ENCODE measurements around the gene SYTL2. TPM values are rescaled to one million over a fixed set of nuclear protein-coding genes. Genes with fewer than 3 reads are reported as not detected.
A peak's percentile ranks its signal among the peaks of the same experiment; 100 is the strongest.
"Not testable (repeated sequence)": the region's sequence is repeated elsewhere in the genome, so short reads cannot be mapped to it uniquely, and the experiment has no call there.

Gene SYTL2
- total RNA-seq, 2 experiments from 2014 or later = 5.8 to 7.6 TPM

DNA sequence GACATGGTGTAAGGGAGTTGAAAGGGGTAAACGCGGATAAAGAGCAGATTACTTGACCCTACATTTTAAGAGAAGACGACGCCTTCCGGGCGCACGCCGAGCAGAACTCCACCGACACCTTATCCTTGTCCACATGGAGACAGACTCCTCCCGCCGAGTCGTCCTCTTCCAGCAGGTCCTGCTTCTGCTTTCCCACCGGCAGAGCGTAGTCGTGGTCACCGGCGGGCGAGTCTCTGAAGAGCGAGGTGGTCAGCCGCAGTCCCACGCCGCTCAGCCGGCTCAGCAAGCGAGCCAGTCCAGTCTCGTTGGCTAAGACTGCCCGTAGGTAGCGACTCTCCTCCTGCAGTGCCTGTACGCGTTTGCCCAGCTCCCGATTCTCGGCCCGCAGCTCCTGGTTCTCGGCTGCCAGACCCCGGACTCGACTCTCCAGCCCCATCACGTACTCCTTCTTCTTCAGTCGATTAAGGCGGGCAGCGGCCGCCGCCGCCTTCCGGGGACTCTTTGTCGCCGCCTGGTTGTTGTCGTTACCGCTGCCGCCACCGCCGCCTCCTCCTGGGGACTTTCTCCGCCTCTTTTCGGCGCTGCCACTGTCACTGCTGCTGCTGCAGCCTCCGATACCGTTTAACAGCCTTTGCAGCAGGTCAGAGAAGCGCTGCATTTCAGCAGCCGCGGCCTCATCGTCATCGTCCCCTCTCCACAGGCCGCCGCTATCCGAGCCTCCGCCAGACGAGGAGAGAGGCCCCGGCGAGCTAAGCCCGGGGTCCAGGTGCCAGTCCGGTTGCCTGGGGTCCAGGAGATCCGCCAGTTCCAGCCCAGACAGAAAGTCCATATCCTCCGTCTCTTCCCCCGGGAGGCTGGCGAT is 147.0 kb downstream of the SYTL2 start:
- DNase-seq = peak; percentile 88
- no peaks in the 10 kb centered on the region for H3K9me3 Mint-ChIP-seq
- peak overlapping the region; percentile 98 for H3K4me3 Mint-ChIP-seq
- peak overlapping the region; percentile 98 for H3K27ac Mint-ChIP-seq
- H3K36me3 Mint-ChIP-seq = peaks cover 36% of the 10 kb centered on the region
- peaks cover 32% of the 10 kb centered on the region for H3K4me1 Mint-ChIP-seq
- peaks cover 3% of the 10 kb centered on the region for H3K27me3 Mint-ChIP-seq

- Mint-ChIP-seq H3K9me3 (no peaks in the 10 kb centered on the region), H3K4me3 (peak overlapping the region; percentile 98), H3K27ac (peak overlapping the region; percentile 98), H3K36me3 (peaks cover 40% of the 10 kb centered on the region), H3K4me1 (peaks cover 38% of the 10 kb centered on the region), H3K27me3 (peaks cover 3% of the 10 kb centered on the region)
- no peak for DNase-seq
Observed at GRCh38 chr11:85663080-85663752, 147.7 kb downstream of the SYTL2 start.

- DNase-seq = no peak
- H3K27me3 Mint-ChIP-seq = peaks cover 3% of the 10 kb centered on the region
- H3K4me1 Mint-ChIP-seq = peaks cover 42% of the 10 kb centered on the region
- no peak overlapping the region for H3K27ac Mint-ChIP-seq
- peak overlapping the region; percentile 76 for H3K4me3 Mint-ChIP-seq
- no peaks in the 10 kb centered on the region for H3K9me3 Mint-ChIP-seq
- H3K36me3 Mint-ChIP-seq = peaks cover 42% of the 10 kb centered on the region
Observed at GRCh38 chr11:85661972-85662664, 148.8 kb downstream of the SYTL2 start.

DNA sequence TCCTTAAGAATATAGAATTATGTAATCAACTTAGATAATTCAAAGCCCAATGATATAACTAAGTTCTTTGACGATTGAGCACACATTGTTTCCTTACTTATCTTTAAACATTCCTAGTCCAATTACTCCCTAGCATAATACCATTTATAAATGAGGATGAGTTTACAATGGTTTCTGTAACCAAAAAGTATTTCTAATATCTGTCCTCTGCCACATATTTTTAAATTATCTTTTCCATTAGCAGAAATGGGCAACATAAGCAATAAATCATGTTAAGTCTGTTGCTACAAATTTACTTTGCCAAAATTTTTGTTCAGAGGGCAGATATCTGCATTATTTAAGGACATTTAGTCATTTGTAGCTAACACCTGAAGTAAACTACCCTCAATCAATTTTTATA is 152.8 kb downstream of the SYTL2 start:
- Mint-ChIP-seq H3K4me1 (peaks cover 53% of the 10 kb centered on the region), H3K27ac (no peak overlapping the region), H3K4me3 (no peak overlapping the region), H3K9me3 (no peaks in the 10 kb centered on the region), H3K27me3 (no peaks in the 10 kb centered on the region), H3K36me3 (peaks cover 38% of the 10 kb centered on the region)
- DNase-seq = no peak

- no peaks in the 10 kb centered on the region for H3K27me3 Mint-ChIP-seq
- H3K27ac Mint-ChIP-seq = peak overlapping the region; percentile 72
- DNase-seq = no peak
- H3K9me3 Mint-ChIP-seq = no peaks in the 10 kb centered on the region
- peaks cover 34% of the 10 kb centered on the region for H3K36me3 Mint-ChIP-seq
- H3K4me3 Mint-ChIP-seq = no peak overlapping the region
- H3K4me1 Mint-ChIP-seq = peaks cover 63% of the 10 kb centered on the region
Observed at GRCh38 chr11:85656777-85657176, 154.2 kb downstream of the SYTL2 start.

DNA sequence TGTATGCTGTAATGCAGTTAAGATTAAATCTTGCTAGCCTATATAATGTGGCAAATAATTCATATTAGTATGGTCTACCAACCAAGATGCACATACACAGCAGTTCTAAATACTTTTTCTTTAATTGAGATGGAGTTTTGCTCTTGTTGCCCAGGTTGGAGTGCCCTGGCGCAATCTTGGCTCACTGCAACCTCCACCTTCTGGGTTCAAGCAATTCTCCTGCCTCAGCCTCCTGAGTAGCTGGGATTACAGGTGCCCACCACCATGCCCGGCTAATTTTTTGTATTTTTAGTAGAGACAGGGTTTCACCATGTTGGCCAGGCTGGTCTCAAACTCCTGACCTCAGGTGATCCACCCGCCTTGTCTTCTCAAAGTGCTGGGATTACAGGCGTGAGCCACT is 156.6 kb downstream of the SYTL2 start:
- peaks cover 52% of the 10 kb centered on the region for H3K4me1 Mint-ChIP-seq
- not testable (repeated sequence) for H3K27me3 Mint-ChIP-seq, H3K9me3 Mint-ChIP-seq, H3K27ac Mint-ChIP-seq, H3K4me3 Mint-ChIP-seq, DNase-seq
- peaks cover 20% of the 10 kb centered on the region for H3K36me3 Mint-ChIP-seq

DNA sequence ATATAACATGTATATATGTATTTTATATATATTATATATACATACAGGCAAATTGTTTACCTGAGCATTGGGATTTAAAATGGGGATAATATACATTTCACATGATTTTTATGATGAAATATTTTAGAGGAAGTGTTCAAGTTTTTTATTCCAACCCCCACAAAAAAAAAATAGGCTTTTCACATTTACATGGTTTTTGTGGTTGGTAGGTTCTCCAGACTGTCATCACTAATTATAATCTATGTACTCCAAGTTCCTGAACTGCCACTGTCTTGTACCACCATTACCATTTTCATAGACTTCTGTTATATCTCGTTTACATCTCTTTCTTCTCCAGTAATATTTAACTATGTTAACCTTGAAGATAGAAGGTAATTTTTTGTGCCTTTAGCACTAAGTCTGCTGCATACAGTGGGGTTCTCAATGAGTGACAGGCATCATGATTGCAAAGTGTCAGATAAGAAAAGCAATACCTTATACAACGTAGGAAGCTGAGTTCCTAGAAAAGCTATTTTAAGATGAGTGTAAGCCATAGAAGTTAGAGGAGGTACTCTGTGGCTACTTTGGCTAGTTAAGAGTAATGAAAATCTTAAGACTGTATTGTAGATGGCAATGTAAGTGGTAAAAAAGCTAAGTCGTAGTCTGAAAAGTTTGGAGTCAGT is 158.0 kb downstream of the SYTL2 start:
- peaks cover 45% of the 10 kb centered on the region for H3K4me1 Mint-ChIP-seq
- H3K36me3 Mint-ChIP-seq = peaks cover 16% of the 10 kb centered on the region
- peak overlapping the region; percentile 36 for H3K27ac Mint-ChIP-seq
- H3K4me3 Mint-ChIP-seq = no peak overlapping the region
- H3K9me3 Mint-ChIP-seq = no peaks in the 10 kb centered on the region
- DNase-seq = no peak
- H3K27me3 Mint-ChIP-seq = no peaks in the 10 kb centered on the region

GRCh38 chr11:85651118-85651517 is 159.8 kb downstream of the SYTL2 start:
- H3K4me3 Mint-ChIP-seq = no peak overlapping the region
- H3K27ac Mint-ChIP-seq = peak overlapping the region; percentile 50
- H3K9me3 Mint-ChIP-seq = no peaks in the 10 kb centered on the region
- no peaks in the 10 kb centered on the region for H3K27me3 Mint-ChIP-seq
- no peak for DNase-seq
- H3K36me3 Mint-ChIP-seq = peaks cover 11% of the 10 kb centered on the region
- H3K4me1 Mint-ChIP-seq = peaks cover 36% of the 10 kb centered on the region

DNA sequence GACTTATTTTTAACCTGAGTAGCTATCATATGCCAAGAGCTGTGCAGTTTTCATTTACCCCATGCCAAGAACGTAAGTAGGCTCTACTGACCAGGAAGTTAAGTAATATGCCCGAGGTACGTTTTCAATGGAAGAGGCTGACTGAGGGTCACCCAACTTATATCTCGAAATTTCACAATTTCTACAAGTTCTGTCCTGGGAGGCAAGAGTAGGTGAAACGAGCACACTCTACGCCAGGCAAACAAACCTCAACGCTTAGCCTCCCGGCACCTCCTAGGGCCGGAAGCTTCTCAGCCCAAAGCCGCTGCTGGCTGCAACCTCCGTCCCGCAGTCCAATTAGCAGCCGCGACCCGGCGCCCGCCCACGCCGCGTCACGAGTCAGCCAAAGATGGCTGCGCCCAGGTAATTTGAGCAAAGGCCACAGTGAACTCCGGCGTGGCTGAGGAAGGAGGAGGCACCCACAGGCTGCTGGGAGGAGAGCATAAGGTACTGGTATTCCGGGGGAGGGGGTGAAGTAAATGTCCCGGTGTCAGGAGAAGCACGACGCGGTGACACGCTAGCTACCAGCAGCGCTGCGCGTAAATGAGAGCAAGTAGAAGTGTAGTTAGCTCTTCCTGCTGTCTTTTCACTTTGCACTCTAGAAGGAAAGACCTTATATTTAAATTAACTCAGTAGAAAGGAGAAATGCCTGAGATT is 163.2 kb downstream of the SYTL2 start, which contains the start of gene TMEM126A:
Gene TMEM126A, plus strand, starts transcription at position 364 of the 696 bp plus-strand sequence. CDS start 2,289 bp downstream, outside the sequence.
- peak; percentile 94 for DNase-seq
- Mint-ChIP-seq H3K27ac (peak within 1 kb of the TSS; percentile 87), H3K4me3 (peak within 1 kb of the TSS; percentile 90), H3K4me1 (peaks cover 21% of the 10 kb centered on the region), H3K9me3 (no peaks in the 10 kb centered on the region), H3K36me3 (peaks cover 9% of the 10 kb centered on the region), H3K27me3 (peaks cover 11% of the 10 kb centered on the region)

DNA sequence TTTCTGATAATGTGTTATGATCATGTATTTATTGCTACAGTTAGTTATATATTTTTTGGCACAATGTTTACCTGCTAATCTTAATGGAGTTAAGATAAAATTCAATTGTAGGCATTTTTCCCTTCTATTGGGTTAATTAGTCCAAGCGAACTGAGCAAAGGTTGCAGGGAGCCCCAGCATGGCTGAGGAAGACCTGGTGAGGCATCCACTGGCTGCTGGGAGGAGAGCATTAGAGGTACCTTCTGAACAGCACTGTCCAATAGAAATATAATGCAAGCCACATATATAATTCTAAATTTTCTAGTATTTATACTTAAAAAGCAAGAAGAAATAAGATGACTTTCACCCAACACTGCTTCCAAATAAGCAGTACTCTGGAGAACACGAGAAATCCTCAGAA is 163.9 kb downstream of the SYTL2 start:
- Mint-ChIP-seq H3K9me3 (no peaks in the 10 kb centered on the region), H3K4me3 (peak overlapping the region; percentile 90), H3K4me1 (peaks cover 17% of the 10 kb centered on the region), H3K36me3 (peaks cover 9% of the 10 kb centered on the region), H3K27me3 (peaks cover 14% of the 10 kb centered on the region), H3K27ac (peak overlapping the region; percentile 87)
- no peak for DNase-seq

Other genes starting within 250 kb of the SYTL2 start
- gene DLG2, start 183.8 kb downstream of the SYTL2 start, total RNA-seq = 1 to 10 TPM; 1.7 to 1.9 TPM
- gene TMEM126B, start 182.5 kb downstream of the SYTL2 start, total RNA-seq = 10 to 100 TPM; 67.2 to 68.5 TPM
- gene TMEM126A, start 163.2 kb downstream of the SYTL2 start, total RNA-seq = 10 to 100 TPM; 53.7 to 55.9 TPM
- 10 to 100 TPM; 38.1 to 38.4 TPM for gene CREBZF, start 146.0 kb downstream of the SYTL2 start, total RNA-seq
- not detected for gene CCDC89, start 124.9 kb downstream of the SYTL2 start, total RNA-seq
- gene CCDC83, start 44.2 kb upstream of the SYTL2 start, total RNA-seq = not detected